Neutrophil (primary cell): ENCODE measurements around the gene INHBB.

Experiments used
- H3K27ac ChIP-seq: fragments of 200-600 bp; sonication (generic); 2 replicates; pipeline ENCODE4 v1.5.1; 2016; ENCODE audit warnings: mild to moderate bottlenecking, moderate library complexity
- H3K27me3 ChIP-seq: fragments of 200-600 bp; sonication (generic); 2 replicates; pipeline ENCODE4 v1.6.0; 2016; ENCODE audit warnings: mild to moderate bottlenecking
- H3K36me3 ChIP-seq: fragments of 200-600 bp; sonication (generic); 2 replicates; pipeline ENCODE4 v1.5.1; 2017
- H3K4me1 ChIP-seq, 2 experiments: fragments of 200-600 bp in 1 of 2; sonication (generic) in 1 of 2; 1 replicate in 1 of 2; 2 replicates in 1 of 2; pipeline versions ENCODE4 v1.5.1 to v1.6.1; 2013 to 2016; ENCODE audit warnings: low read depth in 1 of 2, low read length in 1 of 2, mild to moderate bottlenecking in 1 of 2, moderate library complexity in 1 of 2; ENCODE audit not compliant: control insufficient read depth in 1 of 2, insufficient read depth in 1 of 2
- H3K4me3 ChIP-seq, 2 experiments: fragments of 200-600 bp in 1 of 2; sonication (generic) in 1 of 2; 1 replicate in 1 of 2; 2 replicates in 1 of 2; pipeline ENCODE4 v1.5.1; 2013 to 2016; ENCODE audit warnings: low read depth in 1 of 2, low read length in 1 of 2, mild to moderate bottlenecking in 1 of 2, moderate library complexity in 1 of 2
- H3K9me3 ChIP-seq: fragments of 200-600 bp; sonication (generic); 2 replicates; pipeline ENCODE4 v1.5.1; 2016
- TF ChIP-seq, protein P1 (sequence below): fragments of 200-600 bp; sonication (generic); IDR thresholded peaks from 2 replicates; pipeline ENCODE4 v1.5.1; 2016; ENCODE audit warnings: antibody characterized with exemption

Gene INHBB

DNA sequence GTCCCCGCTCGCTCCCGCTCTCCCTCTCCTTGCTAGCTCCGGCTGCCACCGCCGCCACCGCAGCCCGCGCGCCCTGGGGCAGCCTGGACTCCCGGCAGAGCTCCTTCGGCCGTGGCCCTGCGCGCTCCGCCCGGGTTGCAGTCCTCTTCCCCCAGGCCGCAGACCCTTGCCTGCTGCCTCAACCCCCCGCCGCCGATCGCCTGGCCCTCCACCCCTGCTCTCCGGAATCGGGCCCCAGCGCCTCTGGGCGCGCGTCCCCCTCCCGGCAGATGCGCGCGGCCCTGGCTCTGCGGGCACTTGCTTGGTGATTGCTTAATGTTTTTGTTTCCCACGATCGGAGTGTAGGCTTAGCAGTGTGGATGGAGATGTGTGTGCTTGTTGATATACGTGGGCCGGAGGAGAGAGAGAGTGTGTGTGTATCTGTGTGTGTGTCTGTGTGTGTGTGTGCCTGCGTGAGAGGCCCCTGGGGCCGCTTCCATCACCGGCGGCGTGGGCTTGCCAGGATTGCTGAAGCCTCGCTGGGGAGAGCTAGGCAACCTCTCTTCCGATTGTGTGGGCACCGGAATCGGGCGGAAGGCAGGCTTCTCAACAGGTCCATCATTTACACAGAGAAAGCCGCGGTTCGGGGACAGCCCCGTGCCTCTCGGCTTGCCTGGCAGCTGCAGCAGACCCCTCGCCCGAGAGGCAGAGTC lies 877 bp downstream of the INHBB start:
- no peak overlapping the region for H3K27ac ChIP-seq
- no peaks in the 10 kb centered on the region for H3K9me3 ChIP-seq
- no peaks in the 10 kb centered on the region for H3K36me3 ChIP-seq
- TF ChIP-seq, protein P1, sequence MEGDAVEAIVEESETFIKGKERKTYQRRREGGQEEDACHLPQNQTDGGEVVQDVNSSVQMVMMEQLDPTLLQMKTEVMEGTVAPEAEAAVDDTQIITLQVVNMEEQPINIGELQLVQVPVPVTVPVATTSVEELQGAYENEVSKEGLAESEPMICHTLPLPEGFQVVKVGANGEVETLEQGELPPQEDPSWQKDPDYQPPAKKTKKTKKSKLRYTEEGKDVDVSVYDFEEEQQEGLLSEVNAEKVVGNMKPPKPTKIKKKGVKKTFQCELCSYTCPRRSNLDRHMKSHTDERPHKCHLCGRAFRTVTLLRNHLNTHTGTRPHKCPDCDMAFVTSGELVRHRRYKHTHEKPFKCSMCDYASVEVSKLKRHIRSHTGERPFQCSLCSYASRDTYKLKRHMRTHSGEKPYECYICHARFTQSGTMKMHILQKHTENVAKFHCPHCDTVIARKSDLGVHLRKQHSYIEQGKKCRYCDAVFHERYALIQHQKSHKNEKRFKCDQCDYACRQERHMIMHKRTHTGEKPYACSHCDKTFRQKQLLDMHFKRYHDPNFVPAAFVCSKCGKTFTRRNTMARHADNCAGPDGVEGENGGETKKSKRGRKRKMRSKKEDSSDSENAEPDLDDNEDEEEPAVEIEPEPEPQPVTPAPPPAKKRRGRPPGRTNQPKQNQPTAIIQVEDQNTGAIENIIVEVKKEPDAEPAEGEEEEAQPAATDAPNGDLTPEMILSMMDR, result no peak
- H3K27me3 ChIP-seq, result peaks cover 95% of the 10 kb centered on the region
- H3K4me1 ChIP-seq, result peaks cover 49 to 51% of the 10 kb centered on the region in 2 experiments
- H3K4me3 ChIP-seq, result peak overlapping the region; percentile 75 to 85

DNA sequence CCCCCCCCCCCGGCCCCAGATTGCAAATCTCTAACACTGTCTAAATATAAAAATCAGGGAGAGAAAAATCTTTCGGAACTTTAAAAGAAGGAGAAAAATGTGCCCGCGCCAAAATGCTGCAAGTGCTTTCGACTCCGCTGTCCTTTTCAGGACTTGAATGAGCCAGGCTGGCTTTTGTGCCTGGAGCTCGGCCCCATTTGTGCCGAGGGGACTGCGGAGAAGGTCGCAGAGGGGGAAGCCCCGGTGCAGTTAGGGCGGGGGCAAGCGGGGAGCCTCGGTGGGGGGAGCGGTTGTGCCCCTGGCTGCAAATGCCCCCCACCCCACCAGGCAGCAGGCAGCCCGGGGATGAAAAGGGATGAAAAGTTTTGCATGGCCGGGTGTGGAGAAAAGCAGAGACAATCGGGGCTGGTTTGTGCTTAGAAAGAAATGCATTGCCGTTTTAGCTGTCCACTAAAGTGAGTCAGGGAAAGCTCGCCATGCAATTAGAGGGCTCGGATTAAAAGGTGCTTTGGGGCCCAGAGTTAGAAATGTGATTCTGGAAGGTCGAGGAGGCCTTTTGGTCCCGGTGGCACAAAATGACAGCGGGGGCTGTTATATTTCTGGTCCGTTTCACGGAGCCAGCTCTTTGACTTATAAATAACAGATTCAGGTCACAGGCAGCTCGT lies 1.6 kb downstream of the INHBB start:
- Histone ChIP-seq H3K4me3 (peak overlapping the region; percentile 75 to 85), H3K27me3 (peaks cover 98% of the 10 kb centered on the region), H3K9me3 (no peaks in the 10 kb centered on the region), H3K27ac (no peak overlapping the region), H3K36me3 (no peaks in the 10 kb centered on the region), H3K4me1 (peaks cover 42 to 44% of the 10 kb centered on the region in 2 experiments)
- TF ChIP-seq, protein P1, result no peak

DNA sequence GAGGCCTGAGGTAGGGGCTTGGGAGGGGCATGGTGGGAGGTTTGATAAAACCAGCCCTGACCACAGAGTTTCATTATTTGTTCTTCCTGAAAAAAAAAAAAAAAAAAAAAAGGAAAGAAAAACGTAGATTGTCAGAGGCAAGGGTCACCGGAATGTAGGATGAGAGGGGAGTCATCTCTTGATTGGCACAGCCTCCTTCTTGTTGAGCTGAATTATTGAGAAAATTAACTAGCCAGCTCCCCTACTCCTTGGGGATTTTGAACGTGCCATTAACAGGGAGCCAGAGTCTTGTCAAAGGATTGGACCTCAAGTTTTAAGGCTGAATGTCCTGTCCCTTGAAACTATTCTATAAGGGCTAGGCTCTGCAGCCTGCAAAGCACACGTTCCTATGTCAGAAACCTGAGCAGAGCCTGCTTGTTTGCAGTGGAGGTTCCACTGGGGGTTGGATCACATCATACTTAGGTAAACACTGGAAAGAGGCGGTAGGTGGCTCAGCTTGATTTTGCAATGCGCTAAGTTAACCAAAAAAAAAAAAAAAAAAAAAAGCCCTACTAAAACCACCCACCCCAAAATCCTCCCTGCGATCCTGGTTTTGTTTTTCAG lies 2.3 kb downstream of the INHBB start:
- TF ChIP-seq, protein P1, result no peak
- peaks cover 98% of the 10 kb centered on the region for H3K27me3 ChIP-seq
- H3K36me3 ChIP-seq, result no peaks in the 10 kb centered on the region
- no peak overlapping the region for H3K27ac ChIP-seq
- no peaks in the 10 kb centered on the region for H3K9me3 ChIP-seq
- H3K4me1 ChIP-seq, result peaks cover 35 to 37% of the 10 kb centered on the region in 2 experiments
- no peak overlapping the region for H3K4me3 ChIP-seq

DNA sequence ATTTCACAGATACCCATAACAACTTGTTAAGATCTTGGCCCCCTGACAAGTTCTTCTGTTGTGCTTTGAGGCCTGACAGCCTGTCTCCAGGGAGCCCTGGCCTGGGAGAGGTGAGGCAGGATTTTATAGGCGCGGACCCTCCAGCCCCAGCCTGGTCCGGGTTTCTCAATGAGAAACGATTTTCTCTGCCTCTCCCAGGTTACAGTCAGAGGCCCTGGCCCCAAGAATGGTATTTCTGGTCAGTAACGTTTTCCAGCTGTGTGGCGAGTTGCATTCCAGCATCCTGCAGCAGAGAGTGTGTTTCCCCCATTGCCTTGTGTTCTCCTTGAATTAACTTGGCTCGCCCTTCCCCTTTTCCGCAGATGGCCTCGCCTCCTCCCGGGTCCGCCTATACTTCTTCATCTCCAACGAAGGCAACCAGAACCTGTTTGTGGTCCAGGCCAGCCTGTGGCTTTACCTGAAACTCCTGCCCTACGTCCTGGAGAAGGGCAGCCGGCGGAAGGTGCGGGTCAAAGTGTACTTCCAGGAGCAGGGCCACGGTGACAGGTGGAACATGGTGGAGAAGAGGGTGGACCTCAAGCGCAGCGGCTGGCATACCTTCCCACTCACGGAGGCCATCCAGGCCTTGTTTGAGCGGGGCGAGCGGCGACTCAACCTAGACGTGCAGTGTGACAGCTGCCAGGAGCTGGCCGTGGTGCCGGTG lies 3.0 kb downstream of the INHBB start:
- no peaks in the 10 kb centered on the region for H3K36me3 ChIP-seq
- H3K27me3 ChIP-seq, result peaks cover 98% of the 10 kb centered on the region

DNA sequence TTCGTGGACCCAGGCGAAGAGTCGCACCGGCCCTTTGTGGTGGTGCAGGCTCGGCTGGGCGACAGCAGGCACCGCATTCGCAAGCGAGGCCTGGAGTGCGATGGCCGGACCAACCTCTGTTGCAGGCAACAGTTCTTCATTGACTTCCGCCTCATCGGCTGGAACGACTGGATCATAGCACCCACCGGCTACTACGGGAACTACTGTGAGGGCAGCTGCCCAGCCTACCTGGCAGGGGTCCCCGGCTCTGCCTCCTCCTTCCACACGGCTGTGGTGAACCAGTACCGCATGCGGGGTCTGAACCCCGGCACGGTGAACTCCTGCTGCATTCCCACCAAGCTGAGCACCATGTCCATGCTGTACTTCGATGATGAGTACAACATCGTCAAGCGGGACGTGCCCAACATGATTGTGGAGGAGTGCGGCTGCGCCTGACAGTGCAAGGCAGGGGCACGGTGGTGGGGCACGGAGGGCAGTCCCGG lies 3.5 kb downstream of the INHBB start:
- TF ChIP-seq, protein P1, result no peak
- H3K27me3 ChIP-seq, result peaks cover 98% of the 10 kb centered on the region

More for the DNA sequence above, 3.0 kb downstream of the INHBB start:
- Histone ChIP-seq H3K27ac (no peak overlapping the region), H3K4me3 (no peak overlapping the region), H3K4me1 (peaks cover 28 to 30% of the 10 kb centered on the region in 2 experiments), H3K9me3 (no peaks in the 10 kb centered on the region)
- TF ChIP-seq, protein P1, result no peak

More for the DNA sequence above, 3.5 kb downstream of the INHBB start:
- no peak overlapping the region for H3K4me3 ChIP-seq
- no peak overlapping the region for H3K27ac ChIP-seq
- H3K36me3 ChIP-seq, result no peaks in the 10 kb centered on the region
- H3K4me1 ChIP-seq, result peaks cover 23 to 24% of the 10 kb centered on the region in 2 experiments
- no peaks in the 10 kb centered on the region for H3K9me3 ChIP-seq
